ENCODE results near the gene KIF9.
"Not testable (repeated sequence)": the region's sequence is repeated elsewhere in the genome, so short reads cannot be mapped to it uniquely, and the experiment has no call there.

KIF9 gene

DNA sequence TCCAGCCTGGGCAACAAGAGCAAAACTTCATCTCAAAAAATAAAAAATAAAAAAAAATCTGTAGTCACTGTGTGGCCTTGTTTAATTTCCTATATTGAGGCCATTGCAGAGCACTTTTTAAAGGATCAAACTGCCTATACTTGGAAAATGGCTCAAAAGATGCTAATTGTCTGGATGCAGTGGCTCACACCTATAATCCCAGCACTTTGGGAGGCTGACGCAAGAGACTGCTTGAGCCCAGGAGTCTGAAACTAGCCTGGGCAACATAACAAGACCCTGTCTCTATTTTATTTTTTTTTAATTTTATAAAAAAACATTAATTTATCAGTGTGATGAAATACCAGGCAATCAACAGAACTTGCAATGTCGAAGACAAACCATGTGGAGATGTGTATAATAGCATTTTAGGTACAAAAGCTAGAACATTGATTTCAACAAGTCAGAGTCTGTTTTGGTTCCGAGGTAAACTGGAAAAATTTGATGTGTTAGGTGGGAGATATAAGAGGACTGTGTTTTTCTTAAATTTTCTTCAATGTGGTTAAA is 71.7 kb downstream of the KIF9 start:
- no peak for DNase-seq (ENCODE audit: low read depth)
- H3K36me3 ChIP-seq (ENCODE audit: control insufficient read depth, insufficient read depth, low read length, severe bottlenecking) = no peaks in the 10 kb centered on the region
- no peaks in the 10 kb centered on the region for H3K9me3 ChIP-seq (ENCODE audit: control insufficient read depth, low read length)
- H3K4me3 ChIP-seq (ENCODE audit: low read length) = no peak overlapping the region
- no peaks in the 10 kb centered on the region for H3K4me1 ChIP-seq (ENCODE audit: control insufficient read depth, insufficient read depth, low read length)
- no peaks in the 10 kb centered on the region for H3K27me3 ChIP-seq (replicated peaks; ENCODE audit: control insufficient read depth, insufficient read depth, low read length)
- no peak overlapping the region for H3K9ac ChIP-seq (ENCODE audit: low read length)

DNA sequence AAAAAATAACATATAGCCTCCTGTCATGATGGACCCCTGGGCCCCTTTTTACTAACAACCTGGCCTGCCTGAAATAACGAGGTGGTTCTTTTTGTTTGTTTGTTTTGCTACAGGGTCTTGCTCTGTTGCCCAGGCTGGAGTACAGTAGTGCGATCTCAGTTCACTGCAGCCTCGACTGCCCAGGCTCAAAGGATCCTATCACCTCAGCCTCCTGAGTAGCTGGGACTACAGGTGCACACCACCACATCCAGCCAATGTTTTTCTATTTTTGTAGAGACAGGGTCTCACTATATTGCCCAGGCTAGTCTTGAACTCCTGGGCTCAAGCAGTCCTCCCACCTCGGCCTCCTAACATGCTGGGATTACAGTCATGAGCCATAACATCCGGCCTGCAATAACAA is 76.6 kb downstream of the KIF9 start:
- H3K4me1 ChIP-seq (ENCODE audit: control insufficient read depth, insufficient read depth, low read length); H3K9me3 ChIP-seq (ENCODE audit: control insufficient read depth, low read length); H3K27me3 ChIP-seq (replicated peaks; ENCODE audit: control insufficient read depth, insufficient read depth, low read length); H3K9ac ChIP-seq (ENCODE audit: low read length); H3K36me3 ChIP-seq (ENCODE audit: control insufficient read depth, insufficient read depth, low read length, severe bottlenecking); H3K4me3 ChIP-seq (ENCODE audit: low read length); DNase-seq (ENCODE audit: low read depth): not testable (repeated sequence)

GRCh38 chr3:47204875-47205274 is 77.7 kb downstream of the KIF9 start:
- Histone ChIP-seq H3K4me3 (ENCODE audit: low read length) (no peak overlapping the region), H3K4me1 (ENCODE audit: control insufficient read depth, insufficient read depth, low read length) (no peaks in the 10 kb centered on the region)
- DNase-seq (ENCODE audit: low read depth) = no peak

DNA sequence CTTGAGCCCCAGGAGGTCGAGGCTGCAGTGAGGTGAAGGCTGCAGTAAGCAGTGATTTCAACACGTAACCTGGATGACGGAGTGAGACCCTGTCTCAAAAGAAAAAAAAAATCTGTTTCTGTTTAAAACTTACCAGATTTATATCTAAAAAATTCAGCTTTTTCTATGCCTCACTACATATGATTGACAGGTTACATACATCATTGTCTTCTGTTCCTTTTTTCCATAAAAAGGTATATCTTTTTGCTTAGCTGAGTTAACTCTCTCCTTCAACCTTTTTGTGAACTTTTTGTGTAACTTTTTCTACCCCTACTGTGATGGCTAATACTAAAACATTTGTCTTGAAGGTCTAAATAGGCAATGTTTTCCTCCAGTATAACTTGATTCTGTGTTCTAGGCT is 80.1 kb downstream of the KIF9 start:
- DNase-seq (ENCODE audit: low read depth) = no peak
- Histone ChIP-seq H3K9me3 (ENCODE audit: control insufficient read depth, low read length) (no peaks in the 10 kb centered on the region), H3K4me3 (ENCODE audit: low read length) (no peak overlapping the region), H3K4me1 (ENCODE audit: control insufficient read depth, insufficient read depth, low read length) (no peaks in the 10 kb centered on the region), H3K27me3 (replicated peaks; ENCODE audit: control insufficient read depth, insufficient read depth, low read length) (no peaks in the 10 kb centered on the region), H3K9ac (ENCODE audit: low read length) (no peak overlapping the region), H3K36me3 (ENCODE audit: control insufficient read depth, insufficient read depth, low read length, severe bottlenecking) (no peaks in the 10 kb centered on the region)

More at GRCh38 chr3:47204875-47205274, 77.7 kb downstream of the KIF9 start:
- Histone ChIP-seq H3K36me3 (ENCODE audit: control insufficient read depth, insufficient read depth, low read length, severe bottlenecking) (no peaks in the 10 kb centered on the region), H3K9me3 (ENCODE audit: control insufficient read depth, low read length) (no peaks in the 10 kb centered on the region), H3K27me3 (replicated peaks; ENCODE audit: control insufficient read depth, insufficient read depth, low read length) (no peaks in the 10 kb centered on the region), H3K9ac (ENCODE audit: low read length) (no peak overlapping the region)

DNA sequence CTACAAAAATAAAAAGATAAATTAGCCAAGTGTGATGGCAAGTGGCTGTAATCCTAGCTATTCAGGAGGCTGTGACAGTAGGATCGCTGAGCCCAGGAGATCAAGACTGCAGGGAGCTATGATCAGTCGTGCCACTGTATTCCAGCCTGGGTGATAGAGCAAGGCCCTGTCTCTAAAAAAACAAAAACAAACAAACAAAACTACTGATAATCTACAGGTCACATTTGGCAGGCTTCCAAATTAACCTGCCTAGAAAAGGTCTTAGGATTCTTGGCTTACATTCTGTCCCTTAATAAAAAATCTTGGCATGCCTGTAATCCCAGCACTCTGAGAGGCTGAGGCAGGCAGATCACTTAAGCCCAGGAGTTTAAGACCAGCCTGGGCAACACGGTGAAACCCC is 85.3 kb downstream of the KIF9 start:
- H3K27me3 ChIP-seq (replicated peaks; ENCODE audit: control insufficient read depth, insufficient read depth, low read length) = no peaks in the 10 kb centered on the region
- H3K36me3 ChIP-seq (ENCODE audit: control insufficient read depth, insufficient read depth, low read length, severe bottlenecking) = no peaks in the 10 kb centered on the region
- no peaks in the 10 kb centered on the region for H3K9me3 ChIP-seq (ENCODE audit: control insufficient read depth, low read length)
- DNase-seq (ENCODE audit: low read depth) = no peak
- H3K9ac ChIP-seq (ENCODE audit: low read length) = no peak overlapping the region
- no peak overlapping the region for H3K4me3 ChIP-seq (ENCODE audit: low read length)
- no peaks in the 10 kb centered on the region for H3K4me1 ChIP-seq (ENCODE audit: control insufficient read depth, insufficient read depth, low read length)

DNA sequence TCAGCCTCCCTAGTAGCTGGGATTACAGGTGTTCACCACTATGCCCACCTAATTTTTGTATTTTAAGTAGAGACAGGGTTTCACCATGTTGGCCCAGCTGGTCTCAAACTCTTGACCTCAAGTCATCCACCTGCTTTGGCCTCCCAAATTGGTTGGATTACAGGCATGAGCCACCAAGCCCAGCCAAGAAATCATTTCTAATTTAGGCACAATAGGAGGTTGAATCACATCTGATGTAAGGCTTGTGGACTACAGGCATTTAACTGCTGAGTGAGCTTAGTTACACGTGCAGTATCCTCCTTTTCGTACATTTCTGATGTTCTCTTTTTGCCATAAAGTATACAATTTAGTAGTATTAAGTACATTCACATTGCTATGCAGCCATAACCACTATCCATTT is 87.6 kb downstream of the KIF9 start:
- Histone ChIP-seq H3K4me1 (ENCODE audit: control insufficient read depth, insufficient read depth, low read length) (no peaks in the 10 kb centered on the region), H3K9me3 (ENCODE audit: control insufficient read depth, low read length) (no peaks in the 10 kb centered on the region), H3K27me3 (replicated peaks; ENCODE audit: control insufficient read depth, insufficient read depth, low read length) (no peaks in the 10 kb centered on the region), H3K36me3 (ENCODE audit: control insufficient read depth, insufficient read depth, low read length, severe bottlenecking) (no peaks in the 10 kb centered on the region), H3K4me3 (ENCODE audit: low read length) (no peak overlapping the region), H3K9ac (ENCODE audit: low read length) (no peak overlapping the region)
- no peak for DNase-seq (ENCODE audit: low read depth)

GRCh38 chr3:47193871-47194859 is 88.4 kb downstream of the KIF9 start:
- peak; percentile 36 for DNase-seq (ENCODE audit: low read depth)
- H3K36me3 ChIP-seq (ENCODE audit: control insufficient read depth, insufficient read depth, low read length, severe bottlenecking) = no peaks in the 10 kb centered on the region
- H3K9ac ChIP-seq (ENCODE audit: low read length) = no peak overlapping the region
- H3K4me1 ChIP-seq (ENCODE audit: control insufficient read depth, insufficient read depth, low read length) = no peaks in the 10 kb centered on the region
- H3K4me3 ChIP-seq (ENCODE audit: low read length) = no peak overlapping the region
- H3K27me3 ChIP-seq (replicated peaks; ENCODE audit: control insufficient read depth, insufficient read depth, low read length) = no peaks in the 10 kb centered on the region
- H3K9me3 ChIP-seq (ENCODE audit: control insufficient read depth, low read length) = no peaks in the 10 kb centered on the region

DNA sequence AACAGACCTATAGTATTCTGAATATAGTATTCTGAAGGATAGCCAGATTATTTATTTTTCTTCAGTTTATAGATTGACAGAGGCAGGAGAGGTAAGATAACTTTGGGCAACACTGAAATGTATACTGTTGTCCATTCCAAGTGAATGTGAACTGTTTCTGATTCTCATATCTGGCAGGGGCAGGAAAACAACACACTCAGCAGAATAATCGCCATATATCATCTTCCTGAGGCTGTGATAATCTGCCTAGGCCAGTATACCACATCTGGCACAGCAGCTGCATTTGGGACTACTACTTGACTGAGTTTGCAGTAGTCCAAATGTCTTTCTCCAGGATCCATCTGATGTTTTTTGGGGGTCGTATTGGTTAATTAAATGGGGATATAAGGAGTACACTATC is 96.3 kb downstream of the KIF9 start:
- H3K4me3 ChIP-seq (ENCODE audit: low read length) = no peak overlapping the region
- H3K4me1 ChIP-seq (ENCODE audit: control insufficient read depth, insufficient read depth, low read length) = no peaks in the 10 kb centered on the region
- no peaks in the 10 kb centered on the region for H3K9me3 ChIP-seq (ENCODE audit: control insufficient read depth, low read length)
- peaks cover 5% of the 10 kb centered on the region for H3K36me3 ChIP-seq (ENCODE audit: control insufficient read depth, insufficient read depth, low read length, severe bottlenecking)
- no peaks in the 10 kb centered on the region for H3K27me3 ChIP-seq (replicated peaks; ENCODE audit: control insufficient read depth, insufficient read depth, low read length)
- no peak overlapping the region for H3K9ac ChIP-seq (ENCODE audit: low read length)
- DNase-seq (ENCODE audit: low read depth) = no peak

GRCh38 chr3:47181685-47182084 is 100.9 kb downstream of the KIF9 start:
- not testable (repeated sequence) for DNase-seq (ENCODE audit: low read depth); H3K9me3 ChIP-seq (ENCODE audit: control insufficient read depth, low read length); H3K9ac ChIP-seq (ENCODE audit: low read length); H3K4me3 ChIP-seq (ENCODE audit: low read length); H3K27me3 ChIP-seq (replicated peaks; ENCODE audit: control insufficient read depth, insufficient read depth, low read length); H3K4me1 ChIP-seq (ENCODE audit: control insufficient read depth, insufficient read depth, low read length)
- H3K36me3 ChIP-seq (ENCODE audit: control insufficient read depth, insufficient read depth, low read length, severe bottlenecking) = peaks cover 13% of the 10 kb centered on the region

- H3K4me1 ChIP-seq (ENCODE audit: control insufficient read depth, insufficient read depth, low read length); H3K27me3 ChIP-seq (replicated peaks; ENCODE audit: control insufficient read depth, insufficient read depth, low read length); DNase-seq (ENCODE audit: low read depth); H3K9ac ChIP-seq (ENCODE audit: low read length); H3K4me3 ChIP-seq (ENCODE audit: low read length); H3K9me3 ChIP-seq (ENCODE audit: control insufficient read depth, low read length): not testable (repeated sequence)
- peaks cover 13% of the 10 kb centered on the region for H3K36me3 ChIP-seq (ENCODE audit: control insufficient read depth, insufficient read depth, low read length, severe bottlenecking)
These were observed 102.6 kb downstream of the KIF9 start for GRCh38 chr3:47180011-47180410.

Data from adipocyte (in vitro differentiated cells).